Subcutaneous adipose tissue (tissue), 4 donors: ENCODE measurements around the gene TREH. TPM values are rescaled to one million over a fixed set of nuclear protein-coding genes. Genes with fewer than 3 reads are reported as not detected.

Experiments
- CTCF ChIP-seq: fragments of 450-650 bp; IDR thresholded peaks from one replicate; pipeline ENCODE4 v1.5.1; 2016; ENCODE audit warnings: low read depth, mild to moderate bottlenecking, control low read depth, antibody characterized with exemption, moderate library complexity
- total RNA-seq, 4 donors: library from RNA; depleted of rRNA; stranded (reverse); fragments of >200 nt; gene quantifications; one replicate each; pipeline ENCODE4 v1.1.0, GENCODE V29; 2016

TREH gene
- total RNA-seq, 4 donors from 2014 or later, result not detected

- no peak for TF ChIP-seq CTCF
Observed at GRCh38 chr11:118648291-118648690, 31.2 kb downstream of the TREH start.

- no peak for TF ChIP-seq CTCF
Observed at GRCh38 chr11:118646393-118646792, 33.1 kb downstream of the TREH start.

- TF ChIP-seq CTCF, result no peak
Observed at GRCh38 chr11:118645066-118645715, 34.3 kb downstream of the TREH start.

- TF ChIP-seq CTCF, result no peak
Observed at GRCh38 chr11:118644496-118644895, 35.0 kb downstream of the TREH start.

- no peak for TF ChIP-seq CTCF
Observed at GRCh38 chr11:118643995-118644345, 35.5 kb downstream of the TREH start.

GRCh38 chr11:118643142-118643994 lies 36.1 kb downstream of the TREH start:
- no peak for TF ChIP-seq CTCF

GRCh38 chr11:118641397-118642019 lies 37.9 kb downstream of the TREH start:
- TF ChIP-seq CTCF, result no peak
